ENCODE results near the gene CLIC4. TPM values are rescaled to one million over a fixed set of nuclear protein-coding genes. Genes with fewer than 3 reads are reported as not detected.
"Not testable (repeated sequence)": the region's sequence is repeated elsewhere in the genome, so short reads cannot be mapped to it uniquely, and the experiment has no call there.

The CLIC4 gene
- total RNA-seq, 1 donor from 2014 or later: 106 TPM

DNA sequence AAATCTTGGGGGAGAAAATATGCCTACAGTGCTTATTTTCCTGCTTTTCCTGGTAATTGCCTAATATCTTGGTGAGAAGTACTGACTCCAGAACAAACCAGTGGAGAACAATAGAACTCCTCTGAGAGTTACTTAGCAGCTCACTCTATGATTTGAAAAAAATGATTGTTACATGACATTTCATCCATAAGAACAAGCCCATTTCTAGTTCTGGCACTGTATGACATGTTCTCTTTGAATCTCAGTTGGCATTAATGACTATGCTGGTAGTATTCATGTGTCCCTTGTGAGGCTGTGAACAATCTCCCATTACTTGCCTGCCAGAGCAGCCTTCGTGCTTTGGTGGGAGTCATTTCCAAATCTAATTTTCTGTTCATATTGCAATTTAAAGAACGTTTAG lies 58.0 kb downstream of the CLIC4 start:
- FAIRE-seq (peak; percentile 64), DNase-seq (ENCODE audit: low spot score in 2 of 2) (peak; percentile 38 to 69)

DNA sequence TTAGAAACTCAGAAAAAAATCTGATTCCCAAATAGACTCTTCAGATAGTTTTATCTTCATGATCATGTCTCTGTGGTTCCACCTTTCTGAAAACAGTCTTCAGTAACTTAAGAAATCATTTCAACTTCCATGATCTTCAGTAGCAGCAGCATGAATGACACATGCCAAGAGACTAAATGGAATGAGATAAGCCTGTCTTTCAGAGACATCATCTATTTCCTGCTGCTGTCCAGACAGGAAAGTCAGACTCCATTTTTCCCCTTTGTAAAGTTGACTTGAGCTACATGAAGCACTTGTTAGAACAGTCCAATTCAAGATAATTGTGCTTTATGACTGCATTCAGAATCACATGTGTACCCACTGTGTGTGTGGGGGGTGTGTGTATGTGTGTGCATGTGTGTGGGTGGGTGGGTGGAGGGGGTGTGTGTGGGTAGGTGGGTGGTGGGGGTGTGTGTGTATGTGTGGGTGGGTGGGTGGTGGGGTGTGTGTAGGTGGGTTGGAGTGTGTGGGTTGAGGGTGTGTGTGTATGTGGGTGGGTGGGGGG lies 58.8 kb downstream of the CLIC4 start:
- FAIRE-seq (no peak), DNase-seq (ENCODE audit: low spot score in 2 of 2) (no peak)

DNA sequence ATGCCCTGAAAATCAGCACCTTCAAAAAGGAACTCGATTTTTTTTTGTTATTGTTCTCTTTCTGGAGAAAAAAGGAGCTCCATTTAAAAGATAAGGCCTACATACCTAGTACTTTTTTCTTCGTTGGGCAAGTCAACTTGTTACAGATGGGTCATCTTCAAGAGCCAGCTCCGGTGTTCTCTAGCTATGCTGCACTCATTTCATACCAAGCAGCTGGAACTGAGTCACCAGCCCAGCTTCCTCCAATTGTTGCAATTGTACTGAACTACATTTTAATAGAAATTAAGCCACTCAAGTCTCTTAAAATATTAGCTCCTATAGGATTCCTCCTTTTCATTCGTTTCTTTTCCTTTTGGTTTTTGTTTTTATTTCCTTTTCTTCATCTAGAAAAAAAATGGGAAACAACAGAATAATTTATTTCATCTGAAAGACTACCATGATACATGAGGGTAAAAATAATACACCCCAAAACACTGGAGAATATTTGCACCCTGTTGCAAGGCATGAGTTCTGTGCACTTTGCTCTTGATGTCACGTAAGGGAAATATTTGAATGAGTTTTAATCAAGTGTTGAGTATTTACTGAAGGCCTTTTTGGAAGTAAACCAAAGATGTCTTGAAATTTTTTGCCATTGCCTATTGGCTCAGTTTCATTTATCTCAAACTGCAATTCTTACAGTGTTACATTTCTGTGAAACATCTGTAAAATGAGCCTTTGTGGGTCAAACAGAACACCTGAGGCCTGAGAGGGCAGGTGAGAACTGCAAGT lies 60.5 kb downstream of the CLIC4 start:
- no peak for FAIRE-seq
- DNase-seq (ENCODE audit: low spot score in 2 of 2): no peak

DNA sequence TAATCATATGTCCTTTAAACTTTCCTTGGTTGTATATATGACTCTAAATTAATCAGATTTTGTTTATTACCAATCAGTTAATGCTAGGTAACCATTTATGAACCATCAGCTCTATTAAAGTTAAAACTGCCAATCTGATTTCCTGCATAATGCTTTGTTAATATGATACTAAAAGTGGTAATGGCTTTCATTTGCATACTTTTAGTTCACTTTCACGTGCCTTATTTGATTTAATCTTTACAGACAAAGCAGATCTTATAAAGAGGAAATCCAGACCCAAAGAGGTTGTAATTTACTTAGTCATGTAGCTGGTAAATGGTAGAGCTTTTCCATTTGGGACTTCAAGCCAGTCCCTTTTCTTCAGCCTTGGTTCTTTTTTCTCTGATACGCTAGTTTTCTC lies 61.3 kb downstream of the CLIC4 start:
- FAIRE-seq (no peak), DNase-seq (ENCODE audit: low spot score in 2 of 2) (no peak)

DNA sequence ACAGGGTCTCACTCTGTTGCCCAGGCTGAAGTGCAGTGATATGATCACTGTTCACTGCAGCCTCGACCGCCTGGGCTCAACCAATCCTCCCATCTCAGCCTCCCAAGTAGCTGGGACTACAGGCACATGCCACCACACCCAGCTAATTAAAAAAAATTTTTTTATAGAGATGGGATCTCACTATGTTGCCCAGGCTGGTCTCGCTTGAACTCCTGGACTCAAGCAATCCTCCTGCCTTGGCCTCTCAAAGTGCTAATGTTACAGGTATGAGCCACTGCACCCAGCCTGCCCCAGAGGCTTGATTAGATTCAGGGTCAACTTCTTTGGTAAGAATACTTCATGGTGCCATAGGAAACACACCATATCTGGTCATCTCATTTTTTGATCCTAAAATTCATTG lies 66.2 kb downstream of the CLIC4 start:
- FAIRE-seq; DNase-seq (ENCODE audit: low spot score in 2 of 2): not testable (repeated sequence)

DNA sequence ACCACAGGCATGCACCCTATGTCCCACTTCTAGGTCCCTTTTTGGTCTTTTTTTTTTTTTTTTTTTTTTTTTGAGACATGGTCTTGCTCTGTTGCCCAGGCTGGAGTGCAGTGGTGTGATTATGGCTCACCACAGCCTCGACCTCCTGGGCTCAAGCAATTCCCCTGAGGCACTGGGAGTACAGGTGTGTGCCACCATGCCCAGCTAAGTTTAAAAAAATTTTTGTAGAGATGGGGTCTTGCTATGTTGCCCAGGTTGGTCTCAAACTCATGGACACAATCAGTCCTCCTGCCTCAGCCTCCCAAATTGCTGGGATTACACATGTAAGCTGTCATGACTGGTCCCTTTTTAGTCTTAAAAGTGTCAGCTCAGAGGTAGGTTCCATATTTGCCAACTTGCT lies 75.0 kb downstream of the CLIC4 start:
- FAIRE-seq; DNase-seq (ENCODE audit: low spot score in 2 of 2): not testable (repeated sequence)

DNA sequence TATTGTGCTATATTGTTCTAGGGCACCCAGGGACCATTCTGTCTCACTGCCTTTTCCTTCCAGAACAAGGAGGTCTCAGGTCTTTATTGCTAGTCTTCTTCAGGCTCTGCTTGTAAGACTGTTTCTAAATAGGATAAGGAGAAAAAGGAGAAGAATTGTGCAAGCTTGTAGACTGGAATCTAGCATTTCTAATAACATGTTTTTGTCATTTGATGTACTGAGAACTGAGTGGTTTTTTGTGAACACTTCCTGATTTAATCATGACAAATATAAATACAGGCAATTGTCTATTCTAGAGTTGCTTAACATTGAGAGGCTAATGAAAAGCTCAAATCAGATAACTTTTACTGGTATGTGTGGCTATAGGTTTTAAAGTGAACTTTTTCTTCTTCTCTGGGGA lies 77.6 kb downstream of the CLIC4 start:
- DNase-seq (ENCODE audit: low spot score in 2 of 2) (no peak), FAIRE-seq (no peak)

DNA sequence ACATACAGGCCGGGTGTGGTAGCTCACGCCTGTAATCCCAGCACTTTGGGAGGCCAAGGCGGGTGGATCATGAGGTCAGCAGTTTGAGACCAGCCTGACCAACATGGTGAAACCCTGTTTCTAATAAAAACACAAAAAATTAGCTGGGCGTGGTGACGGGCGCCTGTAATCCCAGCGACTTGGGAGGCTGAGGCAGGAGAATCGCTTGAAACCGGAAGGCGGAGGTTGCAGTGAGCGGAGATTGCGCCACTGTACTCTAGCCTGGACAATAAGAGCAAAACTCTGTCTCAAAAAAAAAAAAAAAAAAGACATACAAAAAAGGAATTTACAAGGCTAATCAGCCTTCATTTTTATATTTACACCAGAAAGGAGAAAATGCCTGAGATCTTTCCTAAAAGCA lies 78.2 kb downstream of the CLIC4 start:
- not testable (repeated sequence) for FAIRE-seq; DNase-seq (ENCODE audit: low spot score in 2 of 2)

DNA sequence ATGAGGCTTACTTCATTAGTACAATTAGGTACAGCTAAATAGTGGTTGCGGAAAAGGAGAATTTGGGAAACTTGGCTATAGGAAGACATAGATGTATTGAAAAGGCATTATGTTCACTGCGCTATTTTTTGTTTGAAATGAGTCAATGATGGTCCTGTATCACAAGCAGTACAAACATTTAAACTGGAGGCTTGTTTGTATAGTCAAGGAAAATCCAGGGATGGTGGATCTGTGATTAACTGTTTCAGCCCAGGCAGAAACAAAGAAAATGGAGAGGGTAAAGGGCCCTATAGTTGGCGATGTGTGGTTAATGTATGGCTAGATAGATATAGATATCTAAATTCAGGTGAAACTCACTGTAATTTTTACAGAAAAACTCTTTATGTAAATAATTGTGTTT lies 79.9 kb downstream of the CLIC4 start:
- DNase-seq (ENCODE audit: low spot score in 2 of 2) (no peak), FAIRE-seq (no peak)

DNA sequence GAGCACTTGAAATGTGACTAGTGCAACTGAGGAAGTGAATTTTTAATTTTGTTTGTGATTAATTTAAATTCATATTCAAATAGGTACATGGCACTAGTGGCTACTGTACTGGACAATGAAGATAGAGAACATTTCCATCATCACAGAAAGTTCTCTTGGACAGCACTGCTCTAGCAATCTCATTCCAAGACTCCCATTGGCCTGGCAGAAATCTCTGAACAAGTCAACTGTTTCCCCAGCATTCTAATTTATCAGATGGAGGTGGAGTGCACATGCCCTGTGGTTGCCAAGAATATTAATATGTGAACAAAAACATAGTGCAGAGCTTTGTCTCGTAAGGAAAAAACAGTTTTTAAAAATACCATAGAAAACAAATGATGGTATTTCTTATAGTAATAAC lies 81.3 kb downstream of the CLIC4 start:
- FAIRE-seq (no peak), DNase-seq (ENCODE audit: low spot score in 2 of 2) (no peak)

DNA sequence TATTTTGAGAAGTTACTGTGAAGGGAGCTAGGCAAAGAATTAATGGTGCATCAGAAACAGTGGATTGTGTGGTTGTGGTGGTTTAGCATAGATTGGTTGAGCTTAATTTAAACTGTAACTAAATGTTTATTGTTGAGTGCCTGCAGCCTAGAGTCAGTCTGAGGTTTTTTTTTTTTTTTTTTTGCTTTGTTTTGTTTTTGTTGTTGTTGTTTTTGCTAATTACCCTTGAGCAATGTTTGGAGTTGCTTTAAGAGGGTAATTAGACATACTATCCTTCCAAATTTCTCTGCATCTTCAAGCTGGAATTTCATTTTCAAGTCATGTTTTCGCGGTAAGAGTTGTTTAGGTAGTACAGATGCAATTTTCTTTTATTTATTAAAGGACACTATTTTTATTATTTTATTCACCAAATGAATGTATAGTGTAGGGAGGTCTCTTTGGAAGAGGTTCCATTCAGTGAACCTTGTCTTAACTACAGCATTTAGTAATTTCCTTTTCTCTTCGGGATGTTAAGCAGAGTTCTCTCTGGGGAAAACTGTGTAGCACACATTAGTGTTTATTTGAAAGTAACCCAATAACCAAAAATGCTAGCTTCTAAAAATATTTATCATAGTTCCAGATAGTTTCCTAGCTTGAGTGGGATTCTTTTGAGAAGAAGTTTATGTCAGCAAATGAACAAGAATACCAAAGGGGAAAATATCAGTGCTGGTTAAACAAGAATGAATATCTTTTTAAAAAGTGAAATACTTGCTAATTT lies 82.3 kb downstream of the CLIC4 start:
- no peak for DNase-seq (ENCODE audit: low spot score in 2 of 2)
- FAIRE-seq: no peak

DNA sequence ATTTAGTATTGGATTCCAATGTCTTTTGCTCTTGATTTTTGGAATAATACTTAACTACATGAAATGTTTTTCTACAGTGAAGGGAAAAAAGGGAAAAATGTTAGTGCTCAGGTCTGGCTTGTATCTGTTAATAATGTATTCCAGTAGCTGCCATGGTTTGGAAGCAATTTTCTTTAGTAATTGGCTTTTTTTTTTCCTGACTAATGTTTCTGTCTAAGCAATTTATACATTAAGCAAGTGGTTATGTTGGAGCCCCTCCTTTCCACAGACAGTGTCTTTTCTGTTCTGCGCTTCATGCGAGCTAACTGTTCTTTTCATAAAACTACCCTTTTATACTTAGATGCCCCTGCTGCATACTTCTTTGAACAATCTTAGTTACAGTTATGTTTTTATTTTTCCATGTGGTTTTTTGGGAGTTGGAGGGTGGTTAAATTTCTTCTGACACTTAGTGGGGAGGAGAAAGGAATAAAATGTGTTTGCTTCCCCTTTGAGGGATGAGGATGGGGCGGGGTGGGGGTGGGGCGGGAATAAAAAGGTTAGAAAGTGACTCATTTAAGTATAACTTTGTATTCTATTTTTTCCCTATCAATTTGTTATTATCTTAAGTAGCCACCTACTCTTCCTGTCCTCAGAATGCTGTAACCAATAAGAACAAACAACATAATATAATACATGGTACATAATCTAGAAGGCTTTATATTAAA lies 83.1 kb downstream of the CLIC4 start:
- DNase-seq (ENCODE audit: low spot score in 2 of 2): no peak
- no peak for FAIRE-seq

DNA sequence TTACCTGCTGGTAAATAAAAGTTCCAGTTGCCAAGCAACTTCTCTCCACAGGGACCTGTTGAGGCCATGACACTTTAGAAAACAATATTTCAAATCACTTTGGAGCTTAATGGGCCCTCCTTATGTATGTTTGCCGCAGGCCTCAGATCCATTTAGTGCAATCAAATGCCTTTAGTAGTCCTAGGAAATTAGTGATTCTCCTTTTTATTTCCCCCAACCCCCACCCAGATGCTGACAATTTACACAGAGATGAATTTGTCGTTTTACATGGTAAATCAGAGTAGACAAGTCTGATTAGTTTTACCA lies 83.6 kb downstream of the CLIC4 start:
- FAIRE-seq (no peak), DNase-seq (ENCODE audit: low spot score in 2 of 2) (no peak)

DNA sequence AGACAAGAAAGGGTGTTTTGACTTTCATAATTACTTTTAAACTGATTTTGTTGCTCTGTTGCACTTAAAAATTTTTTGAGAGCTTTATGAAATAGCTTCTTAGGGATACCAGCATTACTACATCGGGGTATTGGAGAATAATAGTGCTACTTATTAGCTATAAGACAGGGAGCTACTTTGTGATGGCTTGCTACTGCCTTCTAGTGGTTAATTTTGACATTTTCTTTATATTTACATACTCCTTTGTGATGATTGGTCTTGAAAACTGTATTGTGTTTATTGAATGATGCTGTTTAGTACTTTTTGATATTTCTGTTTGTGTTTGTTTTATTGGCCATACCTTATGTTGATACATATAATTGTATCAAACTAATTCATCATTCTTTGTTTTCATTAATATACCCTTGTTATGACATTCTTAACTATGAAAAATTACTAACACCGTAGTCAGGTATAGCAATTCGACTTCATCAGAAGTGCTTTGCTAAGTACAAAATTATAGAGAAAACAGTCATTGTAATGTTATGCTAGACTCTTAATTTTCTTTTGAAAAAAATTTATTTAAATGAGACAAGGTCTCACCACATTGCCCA lies 85.5 kb downstream of the CLIC4 start:
- DNase-seq (ENCODE audit: low spot score in 2 of 2) (peak in 1 of 2 donors; percentile 29), FAIRE-seq (peak; percentile 91)

DNA sequence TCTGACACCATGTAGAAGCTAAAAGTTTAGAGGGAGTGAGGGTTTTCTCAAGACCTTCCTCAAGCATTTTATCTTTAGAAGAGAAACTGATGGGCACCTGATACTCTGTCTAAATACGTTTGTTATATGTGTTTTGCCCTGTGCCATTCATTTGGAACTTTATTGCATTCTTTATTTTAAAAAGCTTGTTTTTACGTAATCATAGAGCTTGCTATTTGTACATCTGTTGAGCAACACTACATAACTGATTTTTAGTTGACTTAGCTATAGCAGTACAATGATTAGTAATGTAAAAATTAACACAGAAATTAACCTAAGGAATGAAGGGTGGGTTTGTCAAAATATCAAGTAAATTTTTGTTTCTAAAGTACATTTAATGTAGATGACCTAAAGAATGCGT lies 96.3 kb downstream of the CLIC4 start:
- DNase-seq (ENCODE audit: low spot score in 2 of 2) (no peak), FAIRE-seq (no peak)

DNA sequence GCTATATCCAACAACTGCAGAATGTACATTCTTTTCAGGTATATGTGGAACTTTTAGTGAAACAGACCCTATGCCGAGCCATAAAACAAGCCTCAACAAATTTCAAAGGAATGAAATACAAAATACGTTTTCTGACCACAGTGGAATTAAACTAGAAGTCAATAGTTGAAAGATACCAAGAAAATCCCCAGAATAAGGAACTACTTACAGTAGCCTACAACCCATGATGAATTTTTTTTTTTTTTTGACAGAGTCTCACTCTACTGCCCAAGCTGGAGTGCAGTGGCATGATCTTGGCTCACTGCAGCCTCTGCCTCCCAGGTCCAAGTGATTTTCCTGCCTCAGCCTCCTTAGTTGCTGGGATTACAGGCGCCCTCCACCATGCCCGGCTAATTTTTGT lies 101.4 kb downstream of the CLIC4 start:
- FAIRE-seq (no peak), DNase-seq (ENCODE audit: low spot score in 2 of 2) (no peak)

DNA sequence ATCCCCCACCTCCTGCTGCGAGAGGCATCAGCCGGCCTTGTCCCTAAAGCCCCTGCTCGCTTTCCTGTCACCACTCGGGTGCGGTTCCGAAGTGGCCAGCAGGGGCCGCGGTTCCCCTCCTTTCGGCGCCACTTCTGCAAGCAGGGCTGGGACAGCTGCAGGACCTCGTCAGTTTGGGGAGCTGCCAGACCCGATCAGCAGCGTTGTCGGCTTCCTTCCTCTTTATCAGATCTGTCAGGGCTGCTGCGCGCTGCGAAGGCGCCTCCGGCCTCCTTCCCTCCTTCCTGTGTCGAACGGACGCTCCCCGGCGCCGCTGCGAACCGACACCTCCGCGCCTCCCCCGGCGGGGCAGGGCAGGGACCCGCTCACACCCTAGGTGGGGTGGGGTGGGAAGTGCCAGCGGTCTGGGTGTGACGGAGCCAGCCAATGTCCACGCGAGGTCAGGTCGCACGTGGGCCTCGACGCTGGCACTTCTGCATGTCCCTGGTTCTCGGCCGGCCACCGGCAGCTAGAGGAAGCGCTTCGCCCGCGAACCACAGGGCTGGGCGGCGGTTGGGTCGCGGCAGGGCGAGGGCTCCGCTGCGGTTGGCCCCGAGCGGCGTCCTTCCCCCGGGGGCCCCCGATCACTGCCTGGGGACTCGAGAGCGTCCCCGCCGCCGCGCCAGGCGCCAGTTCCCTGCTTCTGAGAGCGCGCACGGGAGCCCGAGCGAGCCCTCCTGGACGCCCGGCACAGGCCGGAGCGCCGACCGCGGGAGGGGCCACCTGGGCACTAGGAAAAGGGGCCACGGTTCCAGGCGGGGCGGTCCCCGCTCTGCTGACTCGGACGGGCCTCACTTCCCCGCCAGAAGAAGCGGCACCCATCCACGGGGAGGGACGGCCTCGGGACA lies 103.0 kb downstream of the CLIC4 start:
- DNase-seq (ENCODE audit: low spot score in 2 of 2) (peak; percentile 70 to 79), FAIRE-seq (no peak)

DNA sequence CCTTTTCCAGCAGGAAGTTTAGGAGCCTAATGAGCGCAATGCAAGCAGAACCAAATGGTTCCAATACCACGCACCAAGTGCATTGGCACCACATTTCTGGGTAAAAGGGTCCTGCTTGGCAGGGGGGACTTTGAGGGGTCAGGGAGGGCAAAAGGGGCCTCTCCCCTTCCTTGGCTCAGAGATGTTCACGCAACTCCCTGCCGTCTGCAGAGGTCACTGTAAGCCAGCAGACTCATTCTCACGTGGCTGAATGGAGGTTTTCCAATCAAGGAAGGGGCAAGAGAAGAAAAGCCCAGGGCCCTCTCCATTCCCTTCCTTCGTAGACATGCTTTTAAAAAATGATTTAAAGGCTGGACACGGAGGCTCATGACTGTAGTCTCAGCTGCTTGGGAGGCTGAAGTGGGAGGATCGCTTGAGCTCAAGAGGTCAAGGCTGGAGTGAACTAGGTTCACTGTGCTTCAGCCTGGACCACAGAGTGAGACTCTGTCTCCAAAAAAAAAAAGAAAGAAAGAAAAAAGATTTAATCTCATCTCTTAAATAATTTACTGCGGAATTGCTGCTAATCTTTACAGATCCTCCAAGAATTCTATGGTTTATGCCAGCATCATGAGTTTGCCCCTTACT lies 104.5 kb downstream of the CLIC4 start:
- FAIRE-seq: no peak

DNA sequence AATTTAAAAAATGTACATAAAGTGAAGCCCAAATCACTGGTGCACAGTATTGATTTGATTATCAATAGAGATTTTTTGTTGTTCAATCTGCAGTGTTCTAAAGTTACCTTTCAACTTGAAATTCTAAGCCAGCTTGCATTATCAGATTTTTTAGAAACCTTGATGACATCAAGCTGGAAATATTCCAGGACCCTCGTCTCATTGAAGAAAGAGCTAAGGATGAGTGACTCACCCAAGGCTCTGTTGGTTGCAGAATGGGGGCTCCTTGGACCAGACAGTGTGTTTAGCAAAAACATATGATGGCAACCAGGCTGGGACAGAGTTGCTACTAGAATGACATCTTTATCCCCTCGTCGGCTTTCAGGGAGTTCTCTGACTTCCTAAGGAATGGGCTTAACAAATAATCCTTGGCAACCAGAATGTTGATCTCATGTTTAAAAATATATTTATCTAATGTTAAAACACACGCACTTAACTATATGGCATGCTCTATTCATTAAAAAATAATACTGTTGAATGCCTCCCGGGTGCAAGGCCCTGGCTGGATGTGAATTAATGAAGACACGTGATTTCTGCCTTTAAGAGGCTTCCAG lies 105.2 kb downstream of the CLIC4 start:
- no peak for DNase-seq (ENCODE audit: low spot score in 2 of 2)
- FAIRE-seq: no peak

More for the DNA sequence above, 104.5 kb downstream of the CLIC4 start:
- DNase-seq (ENCODE audit: low spot score in 2 of 2): no peak
